NT2/D1 (cell line): ENCODE results near the gene SPRR4.

Experiments
- SUZ12 ChIP-seq: IDR thresholded peaks from 2 replicates; pipeline ENCODE4 v1.6.1; 2011; ENCODE audit not compliant: insufficient read length, insufficient read depth; ENCODE audit errors: extremely low read depth
- YY1 ChIP-seq: IDR thresholded peaks from 2 replicates; pipeline ENCODE4 v1.6.1; 2011; ENCODE audit not compliant: insufficient read length, insufficient read depth
- ZNF274 ChIP-seq: IDR thresholded peaks from 2 replicates; pipeline ENCODE4 v1.6.1; 2011; ENCODE audit warnings: mild to moderate bottlenecking, low read depth, low read length

- TF ChIP-seq ZNF274 (no peak), SUZ12 (no peak), YY1 (no peak)
These were observed 16.1 kb downstream of the SPRR4 start for GRCh38 chr1:152986578-152986977.
